Liver (tissue), 9 donors: ENCODE results near the gene DOCK8. TPM values are rescaled to one million over a fixed set of nuclear protein-coding genes. Genes with fewer than 3 reads are reported as not detected.

Source experiments
- DNase-seq: peaks from one replicate; pipeline ENCODE4 v3.0.0-alpha.2; 2017; ENCODE audit warnings: low spot score
- H3K27ac ChIP-seq, 2 donors: one replicate each; pipeline ENCODE4 v1.7.0; 2013; ENCODE audit warnings: inconsistent platforms in 2 of 2, low read length in 2 of 2, control low read depth in 1 of 2, low read depth in 1 of 2, mild to moderate bottlenecking in 1 of 2
- H3K27me3 ChIP-seq, 4 donors: one replicate each; pipeline versions ENCODE4 v1.6.1 to v1.7.0; 2013; ENCODE audit warnings: low read length in 3 of 4, inconsistent platforms in 1 of 4, mild to moderate bottlenecking in 1 of 4, moderate library complexity in 1 of 4; ENCODE audit not compliant: control insufficient read depth in 4 of 4, insufficient read depth in 4 of 4
- H3K36me3 ChIP-seq, 4 donors: one replicate each; pipeline versions ENCODE4 v1.6.1 to v1.7.0; 2013; ENCODE audit warnings: low read length in 3 of 4, mild to moderate bottlenecking in 3 of 4, low read depth in 1 of 4, moderate library complexity in 1 of 4; ENCODE audit not compliant: control insufficient read depth in 4 of 4, insufficient read depth in 3 of 4
- H3K4me1 ChIP-seq, 4 donors: one replicate each; pipeline versions ENCODE4 v1.6.1 to v1.7.0; 2013; ENCODE audit warnings: low read length in 3 of 4, mild to moderate bottlenecking in 3 of 4, moderate library complexity in 1 of 4; ENCODE audit not compliant: control insufficient read depth in 4 of 4, insufficient read depth in 4 of 4
- H3K4me3 ChIP-seq, 3 donors: one replicate each; pipeline versions ENCODE4 v1.6.1 to v1.7.0; 2013; ENCODE audit warnings: low read length in 3 of 3, control low read depth in 1 of 3, low read depth in 1 of 3, mild to moderate bottlenecking in 1 of 3
- H3K9ac ChIP-seq, 2 donors: one replicate each; pipeline ENCODE4 v1.7.0; 2013; ENCODE audit warnings: low read length in 2 of 2, mild to moderate bottlenecking in 2 of 2, moderate library complexity in 2 of 2, control low read depth in 1 of 2, low read depth in 1 of 2
- H3K9me3 ChIP-seq, 4 donors: one replicate each; pipeline versions ENCODE4 v1.6.1 to v1.7.0; 2013; ENCODE audit warnings: low read length in 3 of 4; ENCODE audit not compliant: control insufficient read depth in 4 of 4
- FOXA1 ChIP-seq: IDR thresholded peaks from 2 replicates; pipeline ENCODE4 v1.6.1; 2016; ENCODE audit warnings: antibody characterized with exemption
- GABPA ChIP-seq, 2 donors: IDR thresholded peaks in 1 of 2; conservative IDR thresholded peaks in 1 of 2; 2 replicates each; pipeline ENCODE4 v1.6.1; 2016; ENCODE audit warnings: antibody characterized with exemption in 2 of 2, mild to moderate bottlenecking in 1 of 2, moderate library complexity in 1 of 2
- JUND ChIP-seq, 2 donors: IDR thresholded peaks; 2 replicates each; pipeline ENCODE4 v1.6.1; 2016; ENCODE audit warnings: antibody characterized with exemption in 2 of 2
- NR2F2 ChIP-seq: IDR thresholded peaks from 2 replicates; pipeline ENCODE4 v1.6.1; 2016; ENCODE audit warnings: antibody characterized with exemption
- RAD21 ChIP-seq, 2 donors: IDR thresholded peaks; 2 replicates each; pipeline ENCODE4 v1.6.1; 2016; ENCODE audit warnings: antibody characterized with exemption in 2 of 2, mild to moderate bottlenecking in 2 of 2
- SP1 ChIP-seq: IDR thresholded peaks from 2 replicates; pipeline ENCODE4 v1.6.1; 2018; ENCODE audit warnings: antibody characterized with exemption, mild to moderate bottlenecking
- WGBS: extraction: QIAGEN DNeasy Blood & Tissue Kit; methylation state at CpG from one replicate; pipeline ENCODE4 v1.1.7; 2013; 5-methylcytosine and 5-hydroxymethylcytosine counted together
- polyA plus RNA-seq, 2 donors: library from polyadenylated mRNA; stranded (reverse) in 1 of 2; unstranded in 1 of 2; fragments of 200-250 nt in 1 of 2; fragments of >200 nt in 1 of 2; fragmentation: Nextera tagmentation in 1 of 2; extraction: Ambion mirVana in 1 of 2; gene quantifications; one replicate each; pipeline versions ENCODE4 v1.2.1 to v1.2.3, GENCODE V29; 2013 to 2015
- total RNA-seq, 2 donors: library from RNA; depleted of rRNA; stranded (reverse); fragments of >200 nt; gene quantifications; one replicate each; pipeline ENCODE4 v1.2.3, GENCODE V29; 2014
- TF ChIP-seq, protein P1 (sequence below): IDR thresholded peaks from 2 replicates; pipeline ENCODE4 v1.6.1; 2016; ENCODE audit warnings: antibody characterized with exemption, mild to moderate bottlenecking
- TF ChIP-seq, protein P2 (sequence below): fragments of 150-350 bp; IDR thresholded peaks from 2 replicates; pipeline ENCODE4 v1.5.1; 2017; ENCODE audit warnings: improper control_type of control experiment, low read depth, low read length; ENCODE audit not compliant: missing input control
- donor health status: healthy.
- donor health status: healthy.
- donor health status: healthy.
- donor health status: healthy.
- donor health status: healthy.

DOCK8 gene
- total and polyA plus RNA-seq, 4 donors = 3.8 to 22.6 (median 7.4) TPM

DNA sequence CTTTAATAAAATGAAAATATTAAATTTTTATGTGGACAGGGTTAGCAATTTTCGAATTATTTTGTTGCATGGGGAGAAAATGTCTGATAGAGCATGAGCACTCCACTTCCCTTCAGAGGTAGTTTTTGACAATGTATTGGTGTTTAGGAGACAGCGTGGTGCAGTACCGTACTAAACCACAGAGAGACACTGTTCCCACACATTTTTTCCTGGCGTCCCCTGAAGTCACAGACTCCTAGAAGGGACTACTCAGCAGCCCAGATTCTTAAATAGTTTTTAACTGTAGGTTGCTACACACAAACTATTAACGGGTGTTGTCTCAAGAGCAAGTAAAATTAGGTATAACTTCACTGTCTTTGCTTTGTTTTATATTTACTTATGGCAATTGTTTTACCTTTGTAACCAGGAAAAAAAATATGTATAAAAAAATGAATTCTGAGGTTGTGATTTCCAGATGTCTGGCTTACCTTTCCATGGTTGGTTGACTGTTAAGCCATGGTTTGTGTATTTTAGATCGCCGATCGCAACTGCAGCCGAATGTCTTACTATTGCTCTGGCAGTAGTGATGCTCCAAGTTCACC, 171.2 kb downstream of the DOCK8 start:
- H3K4me3 ChIP-seq = no peak overlapping the region

DNA sequence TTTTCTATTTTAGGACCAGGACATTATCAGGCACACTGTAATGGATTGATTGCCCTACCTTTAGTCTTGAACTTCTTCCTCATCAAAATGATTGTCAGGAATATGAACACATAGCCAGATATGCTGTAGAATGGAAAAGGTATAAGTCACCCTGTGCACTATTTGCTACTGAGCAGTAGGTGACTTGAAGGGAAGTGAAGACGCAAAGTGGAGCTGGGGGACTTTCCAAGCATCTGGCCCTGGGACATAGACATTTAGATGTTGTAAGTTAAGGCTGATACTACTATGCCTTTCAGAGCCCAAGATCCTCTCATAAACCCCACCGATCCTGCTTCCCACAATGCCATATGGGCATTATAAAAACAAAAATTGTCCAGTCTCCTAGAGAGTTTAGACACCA, 174.5 kb downstream of the DOCK8 start:
- no peak overlapping the region for H3K9ac ChIP-seq
- DNase-seq = no peak
- WGBS = 97% methylated on average over 2 of the region's 2 CpGs
- H3K27ac ChIP-seq = no peak overlapping the region
- H3K9me3 ChIP-seq = no peaks in the 10 kb centered on the region
- H3K4me3 ChIP-seq = no peak overlapping the region
- peaks cover 0 to 2% (median 0%) of the 10 kb centered on the region in 4 donors for H3K36me3 ChIP-seq
- no peaks in the 10 kb centered on the region for H3K4me1 ChIP-seq
- H3K27me3 ChIP-seq = no peaks in the 10 kb centered on the region
- TF ChIP-seq JUND (IDR thresholded peaks at IDR 0.05) = no peak
- no peak for TF ChIP-seq NR2F2
- TF ChIP-seq SP1 = no peak
- TF ChIP-seq, protein P1, sequence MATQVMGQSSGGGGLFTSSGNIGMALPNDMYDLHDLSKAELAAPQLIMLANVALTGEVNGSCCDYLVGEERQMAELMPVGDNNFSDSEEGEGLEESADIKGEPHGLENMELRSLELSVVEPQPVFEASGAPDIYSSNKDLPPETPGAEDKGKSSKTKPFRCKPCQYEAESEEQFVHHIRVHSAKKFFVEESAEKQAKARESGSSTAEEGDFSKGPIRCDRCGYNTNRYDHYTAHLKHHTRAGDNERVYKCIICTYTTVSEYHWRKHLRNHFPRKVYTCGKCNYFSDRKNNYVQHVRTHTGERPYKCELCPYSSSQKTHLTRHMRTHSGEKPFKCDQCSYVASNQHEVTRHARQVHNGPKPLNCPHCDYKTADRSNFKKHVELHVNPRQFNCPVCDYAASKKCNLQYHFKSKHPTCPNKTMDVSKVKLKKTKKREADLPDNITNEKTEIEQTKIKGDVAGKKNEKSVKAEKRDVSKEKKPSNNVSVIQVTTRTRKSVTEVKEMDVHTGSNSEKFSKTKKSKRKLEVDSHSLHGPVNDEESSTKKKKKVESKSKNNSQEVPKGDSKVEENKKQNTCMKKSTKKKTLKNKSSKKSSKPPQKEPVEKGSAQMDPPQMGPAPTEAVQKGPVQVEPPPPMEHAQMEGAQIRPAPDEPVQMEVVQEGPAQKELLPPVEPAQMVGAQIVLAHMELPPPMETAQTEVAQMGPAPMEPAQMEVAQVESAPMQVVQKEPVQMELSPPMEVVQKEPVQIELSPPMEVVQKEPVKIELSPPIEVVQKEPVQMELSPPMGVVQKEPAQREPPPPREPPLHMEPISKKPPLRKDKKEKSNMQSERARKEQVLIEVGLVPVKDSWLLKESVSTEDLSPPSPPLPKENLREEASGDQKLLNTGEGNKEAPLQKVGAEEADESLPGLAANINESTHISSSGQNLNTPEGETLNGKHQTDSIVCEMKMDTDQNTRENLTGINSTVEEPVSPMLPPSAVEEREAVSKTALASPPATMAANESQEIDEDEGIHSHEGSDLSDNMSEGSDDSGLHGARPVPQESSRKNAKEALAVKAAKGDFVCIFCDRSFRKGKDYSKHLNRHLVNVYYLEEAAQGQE = no peak
- TF ChIP-seq GABPA (IDR thresholded peaks at IDR 0.05 in 1 of 2, conservative IDR thresholded peaks at IDR 0.05 in 1 of 2) = no peak
- TF ChIP-seq, protein P2, sequence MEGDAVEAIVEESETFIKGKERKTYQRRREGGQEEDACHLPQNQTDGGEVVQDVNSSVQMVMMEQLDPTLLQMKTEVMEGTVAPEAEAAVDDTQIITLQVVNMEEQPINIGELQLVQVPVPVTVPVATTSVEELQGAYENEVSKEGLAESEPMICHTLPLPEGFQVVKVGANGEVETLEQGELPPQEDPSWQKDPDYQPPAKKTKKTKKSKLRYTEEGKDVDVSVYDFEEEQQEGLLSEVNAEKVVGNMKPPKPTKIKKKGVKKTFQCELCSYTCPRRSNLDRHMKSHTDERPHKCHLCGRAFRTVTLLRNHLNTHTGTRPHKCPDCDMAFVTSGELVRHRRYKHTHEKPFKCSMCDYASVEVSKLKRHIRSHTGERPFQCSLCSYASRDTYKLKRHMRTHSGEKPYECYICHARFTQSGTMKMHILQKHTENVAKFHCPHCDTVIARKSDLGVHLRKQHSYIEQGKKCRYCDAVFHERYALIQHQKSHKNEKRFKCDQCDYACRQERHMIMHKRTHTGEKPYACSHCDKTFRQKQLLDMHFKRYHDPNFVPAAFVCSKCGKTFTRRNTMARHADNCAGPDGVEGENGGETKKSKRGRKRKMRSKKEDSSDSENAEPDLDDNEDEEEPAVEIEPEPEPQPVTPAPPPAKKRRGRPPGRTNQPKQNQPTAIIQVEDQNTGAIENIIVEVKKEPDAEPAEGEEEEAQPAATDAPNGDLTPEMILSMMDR = no peak

More for the DNA sequence above, 171.2 kb downstream of the DOCK8 start:
- no peak overlapping the region for H3K9ac ChIP-seq
- H3K4me1 ChIP-seq = no peaks in the 10 kb centered on the region
- DNase-seq = no peak
- no peak overlapping the region for H3K27ac ChIP-seq
- TF ChIP-seq GABPA (IDR thresholded peaks at IDR 0.05 in 1 of 2, conservative IDR thresholded peaks at IDR 0.05 in 1 of 2) = no peak
- peak; percentile 87 to 88 for TF ChIP-seq RAD21 (IDR thresholded peaks at IDR 0.05)
- TF ChIP-seq, protein P1 = no peak
- TF ChIP-seq, protein P2 = peak; percentile 83
- no peak for TF ChIP-seq FOXA1
- H3K9me3 ChIP-seq = no peaks in the 10 kb centered on the region
- 64% methylated on average over 9 of the region's 9 CpGs for WGBS
- no peaks in the 10 kb centered on the region for H3K27me3 ChIP-seq
- peaks cover 0 to 4% (median 2%) of the 10 kb centered on the region in 4 donors for H3K36me3 ChIP-seq
